ENCODE results near the gene NDUFAF7. TPM values are rescaled to one million over a fixed set of nuclear protein-coding genes. Genes with fewer than 3 reads are reported as not detected.
"Not testable (repeated sequence)": the region's sequence is repeated elsewhere in the genome, so short reads cannot be mapped to it uniquely, and the experiment has no call there.

Gene NDUFAF7
- total RNA-seq, 4 donors from 2014 or later: 16.8 to 39.6 (median 22.0) TPM

DNA sequence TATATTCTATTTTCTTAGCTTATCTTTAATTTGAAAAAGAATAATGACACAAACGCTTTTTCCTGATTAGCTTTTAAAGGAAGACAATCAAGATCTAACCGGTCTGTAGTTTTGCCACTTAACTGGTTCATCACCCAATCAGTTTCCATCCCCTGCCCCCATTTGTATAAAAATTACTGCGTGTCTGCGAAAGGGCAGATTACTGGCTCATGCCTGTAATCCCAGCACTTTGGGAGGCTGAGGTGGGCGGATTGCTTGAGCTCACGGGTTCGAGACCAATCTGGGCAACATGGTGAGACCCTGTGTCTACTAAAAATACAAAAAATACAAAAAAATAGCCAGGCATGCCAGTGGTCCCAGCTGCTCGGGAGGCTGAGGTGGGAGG is 32.8 kb upstream of the NDUFAF7 start:
- H3K27ac ChIP-seq: no peak overlapping the region
- TF ChIP-seq POLR2A (IDR thresholded peaks at IDR 0.05): no peak
- TF ChIP-seq, protein P1, sequence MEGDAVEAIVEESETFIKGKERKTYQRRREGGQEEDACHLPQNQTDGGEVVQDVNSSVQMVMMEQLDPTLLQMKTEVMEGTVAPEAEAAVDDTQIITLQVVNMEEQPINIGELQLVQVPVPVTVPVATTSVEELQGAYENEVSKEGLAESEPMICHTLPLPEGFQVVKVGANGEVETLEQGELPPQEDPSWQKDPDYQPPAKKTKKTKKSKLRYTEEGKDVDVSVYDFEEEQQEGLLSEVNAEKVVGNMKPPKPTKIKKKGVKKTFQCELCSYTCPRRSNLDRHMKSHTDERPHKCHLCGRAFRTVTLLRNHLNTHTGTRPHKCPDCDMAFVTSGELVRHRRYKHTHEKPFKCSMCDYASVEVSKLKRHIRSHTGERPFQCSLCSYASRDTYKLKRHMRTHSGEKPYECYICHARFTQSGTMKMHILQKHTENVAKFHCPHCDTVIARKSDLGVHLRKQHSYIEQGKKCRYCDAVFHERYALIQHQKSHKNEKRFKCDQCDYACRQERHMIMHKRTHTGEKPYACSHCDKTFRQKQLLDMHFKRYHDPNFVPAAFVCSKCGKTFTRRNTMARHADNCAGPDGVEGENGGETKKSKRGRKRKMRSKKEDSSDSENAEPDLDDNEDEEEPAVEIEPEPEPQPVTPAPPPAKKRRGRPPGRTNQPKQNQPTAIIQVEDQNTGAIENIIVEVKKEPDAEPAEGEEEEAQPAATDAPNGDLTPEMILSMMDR (IDR thresholded peaks at IDR 0.05): no peak
- H3K27me3 ChIP-seq: no peaks in the 10 kb centered on the region
- no peaks in the 10 kb centered on the region for H3K9me3 ChIP-seq
- no peak for DNase-seq
- H3K36me3 ChIP-seq: peaks cover 0 to 29% (median 0%) of the 10 kb centered on the region in 3 donors
- H3K4me3 ChIP-seq: no peak overlapping the region
- H3K4me1 ChIP-seq: peaks cover 0 to 13% (median 8%) of the 10 kb centered on the region in 4 donors

DNA sequence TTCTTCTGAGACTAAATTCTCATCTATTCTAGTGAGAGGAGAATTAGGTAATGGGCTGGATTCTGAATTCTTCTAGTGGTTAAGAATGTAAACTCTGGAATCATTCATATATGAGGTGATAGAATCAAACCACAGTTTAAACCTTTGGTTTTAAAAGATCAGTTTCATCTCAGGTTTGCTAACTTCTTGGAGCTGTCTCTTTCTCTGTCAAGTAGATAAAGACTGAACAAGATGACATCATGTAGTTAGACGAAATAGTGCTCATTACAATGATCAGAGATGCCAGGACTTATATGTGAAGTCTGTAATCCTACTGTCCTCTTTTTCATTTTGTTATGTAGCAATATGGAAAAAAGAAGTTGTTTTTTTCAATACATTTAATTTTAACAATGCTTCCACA is 30.2 kb upstream of the NDUFAF7 start:
- peaks cover 0 to 54% (median 0%) of the 10 kb centered on the region in 3 donors for H3K36me3 ChIP-seq
- H3K27me3 ChIP-seq: no peaks in the 10 kb centered on the region
- DNase-seq: no peak
- no peak overlapping the region for H3K27ac ChIP-seq
- H3K4me3 ChIP-seq: no peak overlapping the region
- peaks cover 0 to 13% (median 8%) of the 10 kb centered on the region in 4 donors for H3K4me1 ChIP-seq
- TF ChIP-seq POLR2A (IDR thresholded peaks at IDR 0.05): no peak
- TF ChIP-seq, protein P1 (IDR thresholded peaks at IDR 0.05): no peak
- H3K9me3 ChIP-seq: no peaks in the 10 kb centered on the region

DNA sequence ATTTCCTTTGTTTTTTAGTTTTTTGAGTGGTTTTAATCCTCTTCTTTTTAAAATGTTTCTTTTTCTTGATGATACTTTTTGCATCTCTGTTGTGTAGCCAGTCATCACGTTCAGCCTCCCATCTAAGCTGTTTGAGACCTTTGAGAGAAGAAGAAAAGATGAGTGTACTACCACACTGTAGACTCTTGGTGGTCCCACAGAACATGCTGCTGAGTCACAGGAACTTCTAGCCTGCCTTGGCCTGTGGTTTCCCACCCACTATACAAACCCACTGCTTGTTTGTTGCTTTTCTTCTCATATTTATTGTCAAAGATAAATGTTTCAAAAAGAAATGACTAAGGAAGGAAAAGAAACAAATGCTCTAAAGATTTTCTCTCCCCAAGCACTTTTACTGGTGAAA is 29.7 kb upstream of the NDUFAF7 start:
- Histone ChIP-seq H3K4me3 (no peak overlapping the region), H3K36me3 (peaks cover 0 to 60% (median 0%) of the 10 kb centered on the region in 3 donors), H3K27ac (no peak overlapping the region), H3K9me3 (peaks cover 0 to 2% (median 0%) of the 10 kb centered on the region in 4 donors), H3K27me3 (no peaks in the 10 kb centered on the region), H3K4me1 (peaks cover 0 to 13% (median 8%) of the 10 kb centered on the region in 4 donors)
- TF ChIP-seq, protein P1 (IDR thresholded peaks at IDR 0.05): no peak
- no peak for TF ChIP-seq POLR2A (IDR thresholded peaks at IDR 0.05)
- no peak for DNase-seq

DNA sequence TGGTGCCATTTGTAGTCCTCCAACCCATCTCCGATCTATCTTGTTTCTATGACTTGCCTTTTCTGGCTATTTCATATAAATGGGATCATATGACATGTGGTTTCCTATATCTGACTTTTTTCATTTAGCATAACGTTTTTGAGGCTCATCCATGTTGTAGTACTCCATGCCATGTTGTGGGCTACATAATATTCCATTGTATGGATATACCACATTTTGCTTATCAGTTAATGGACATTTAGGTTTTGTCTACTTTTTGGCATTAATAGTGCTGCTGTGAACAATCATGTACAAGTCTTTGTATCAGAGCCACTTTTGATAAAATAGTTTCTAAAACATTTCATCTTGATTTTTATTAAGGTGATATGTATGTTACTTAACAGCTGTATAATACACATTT is 27.8 kb upstream of the NDUFAF7 start:
- DNase-seq: no peak
- Histone ChIP-seq H3K9me3 (peaks cover 0 to 3% (median 0%) of the 10 kb centered on the region in 4 donors), H3K27me3 (no peaks in the 10 kb centered on the region), H3K36me3 (peaks cover 0 to 79% (median 0%) of the 10 kb centered on the region in 3 donors), H3K4me3 (no peak overlapping the region), H3K4me1 (no peaks in the 10 kb centered on the region), H3K27ac (no peak overlapping the region)
- no peak for TF ChIP-seq POLR2A (IDR thresholded peaks at IDR 0.05)
- TF ChIP-seq, protein P1 (IDR thresholded peaks at IDR 0.05): no peak

DNA sequence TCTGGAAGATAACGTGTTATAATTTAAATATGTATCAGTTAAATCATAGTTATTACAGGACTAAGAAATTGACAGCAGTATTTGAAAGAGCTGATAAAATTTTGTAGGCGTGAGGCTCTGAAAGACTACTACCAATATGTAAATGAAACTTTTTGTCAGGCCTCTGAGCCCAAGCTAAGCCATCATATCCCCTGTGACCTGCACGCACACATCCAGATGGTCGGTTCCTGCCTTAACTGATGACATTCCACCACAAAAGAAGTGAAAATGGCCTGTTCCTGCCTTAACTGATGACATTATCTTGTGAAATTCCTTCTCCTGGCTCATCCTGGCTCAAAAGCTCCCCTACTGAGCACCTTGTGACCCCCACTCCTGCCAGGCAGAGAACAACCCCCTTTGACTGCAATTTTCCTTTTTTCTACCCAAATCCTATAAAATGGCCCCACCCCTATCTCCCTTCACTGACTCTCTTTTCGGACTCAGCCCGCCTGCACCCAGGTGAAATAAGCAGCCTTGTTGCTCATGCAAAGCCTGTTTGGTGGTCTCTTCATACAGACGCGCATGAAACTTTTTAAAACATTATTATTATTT is 26.3 kb upstream of the NDUFAF7 start:
- DNase-seq, H3K27ac ChIP-seq, H3K4me1 ChIP-seq, H3K27me3 ChIP-seq, H3K4me3 ChIP-seq, H3K9me3 ChIP-seq: not testable (repeated sequence)
- H3K36me3 ChIP-seq: peaks cover 0 to 94% (median 0%) of the 10 kb centered on the region in 3 donors

DNA sequence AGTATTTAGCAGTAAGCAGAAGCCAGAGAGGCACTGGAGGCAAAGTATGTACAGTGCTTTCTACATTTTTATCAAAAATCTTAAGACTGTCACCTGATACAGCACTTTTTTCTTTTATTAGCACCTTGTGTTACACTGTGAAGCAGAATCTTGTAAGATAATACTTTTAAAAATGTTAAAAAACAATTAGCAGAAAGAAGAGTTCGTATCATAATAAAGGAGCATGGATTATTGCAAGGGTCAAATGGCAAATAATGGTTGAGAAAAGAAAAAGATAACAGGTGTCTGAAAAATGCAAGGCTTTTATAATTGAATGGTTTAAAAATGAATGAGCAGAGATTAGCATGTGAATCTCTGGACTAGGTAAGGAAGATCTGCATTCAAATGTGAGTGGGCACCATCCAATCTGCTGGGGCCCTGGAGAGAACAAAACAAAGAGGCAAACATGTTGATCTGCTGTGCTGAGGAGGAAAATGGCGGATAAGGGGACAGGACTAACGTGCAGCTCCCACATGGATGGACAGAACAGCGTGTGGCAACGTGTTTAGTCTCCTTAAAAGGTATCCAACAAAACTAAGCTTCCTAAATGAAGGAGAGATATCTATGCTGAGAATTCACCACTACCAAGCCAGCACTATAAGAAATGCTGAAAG is 25.6 kb upstream of the NDUFAF7 start:
- H3K9me3 ChIP-seq: peaks cover 0 to 3% (median 0%) of the 10 kb centered on the region in 4 donors
- H3K4me3 ChIP-seq: no peak overlapping the region
- no peaks in the 10 kb centered on the region for H3K27me3 ChIP-seq
- peaks cover 0 to 100% (median 0%) of the 10 kb centered on the region in 3 donors for H3K36me3 ChIP-seq
- H3K27ac ChIP-seq: no peak overlapping the region
- H3K4me1 ChIP-seq: no peaks in the 10 kb centered on the region
- DNase-seq: no peak
- TF ChIP-seq, protein P1 (IDR thresholded peaks at IDR 0.05): no peak
- no peak for TF ChIP-seq POLR2A (IDR thresholded peaks at IDR 0.05)

DNA sequence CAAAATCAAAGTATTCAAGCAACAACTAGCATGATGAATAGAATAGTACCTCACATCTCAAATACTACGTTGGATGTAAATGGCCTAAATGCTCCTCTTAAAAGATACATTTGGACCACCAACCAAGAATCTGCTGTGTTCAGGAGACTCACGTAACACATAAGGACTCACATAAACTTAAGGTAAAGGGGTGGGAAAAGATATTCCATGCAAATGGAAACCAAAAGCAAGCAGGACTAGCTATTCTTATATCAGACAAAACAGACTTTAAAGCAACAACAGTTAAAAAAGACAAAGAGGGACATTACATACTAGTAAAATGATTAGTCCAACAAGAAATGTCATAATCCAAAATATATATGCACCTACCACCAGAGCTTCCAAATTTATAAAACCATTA is 24.7 kb upstream of the NDUFAF7 start:
- not testable (repeated sequence) for H3K4me1 ChIP-seq
- H3K36me3 ChIP-seq: peaks cover 0 to 100% (median 0%) of the 10 kb centered on the region in 3 donors

More for the DNA sequence above, 24.7 kb upstream of the NDUFAF7 start:
- H3K27ac ChIP-seq, H3K27me3 ChIP-seq, H3K4me3 ChIP-seq, H3K9me3 ChIP-seq, DNase-seq: not testable (repeated sequence)

All from Peyer's patch (tissue), 4 donors.